ENCODE data around the gene RPRD1A. TPM values are rescaled to one million over a fixed set of nuclear protein-coding genes. Genes with fewer than 3 reads are reported as not detected.

RPRD1A gene
- total RNA-seq, 1 donor from 2014 or later: 52.4 TPM

DNA sequence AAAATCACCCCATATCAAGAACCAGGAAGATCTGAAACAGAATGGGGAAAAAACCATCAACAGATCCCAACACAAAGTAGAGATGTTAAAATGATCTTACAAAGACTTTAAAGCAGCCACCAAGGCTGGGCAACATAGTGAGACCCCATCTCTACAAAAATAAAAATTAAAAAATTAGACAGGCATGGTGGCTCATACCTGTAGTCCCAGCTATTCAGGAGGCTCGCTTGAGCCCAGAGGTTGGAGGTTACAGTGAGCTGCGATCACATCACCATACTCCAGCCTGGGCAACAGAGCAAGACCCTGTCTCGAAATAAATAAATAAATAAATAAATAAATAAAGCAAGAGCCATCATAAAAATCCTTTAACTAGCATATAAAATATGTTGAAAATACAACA, 20.5 kb downstream of the RPRD1A start:
- Mint-ChIP-seq H3K4me3 (no peak overlapping the region), H3K4me1 (ENCODE audit: unreplicated experiment) (no peaks in the 10 kb centered on the region)
- TF ChIP-seq, protein P1, sequence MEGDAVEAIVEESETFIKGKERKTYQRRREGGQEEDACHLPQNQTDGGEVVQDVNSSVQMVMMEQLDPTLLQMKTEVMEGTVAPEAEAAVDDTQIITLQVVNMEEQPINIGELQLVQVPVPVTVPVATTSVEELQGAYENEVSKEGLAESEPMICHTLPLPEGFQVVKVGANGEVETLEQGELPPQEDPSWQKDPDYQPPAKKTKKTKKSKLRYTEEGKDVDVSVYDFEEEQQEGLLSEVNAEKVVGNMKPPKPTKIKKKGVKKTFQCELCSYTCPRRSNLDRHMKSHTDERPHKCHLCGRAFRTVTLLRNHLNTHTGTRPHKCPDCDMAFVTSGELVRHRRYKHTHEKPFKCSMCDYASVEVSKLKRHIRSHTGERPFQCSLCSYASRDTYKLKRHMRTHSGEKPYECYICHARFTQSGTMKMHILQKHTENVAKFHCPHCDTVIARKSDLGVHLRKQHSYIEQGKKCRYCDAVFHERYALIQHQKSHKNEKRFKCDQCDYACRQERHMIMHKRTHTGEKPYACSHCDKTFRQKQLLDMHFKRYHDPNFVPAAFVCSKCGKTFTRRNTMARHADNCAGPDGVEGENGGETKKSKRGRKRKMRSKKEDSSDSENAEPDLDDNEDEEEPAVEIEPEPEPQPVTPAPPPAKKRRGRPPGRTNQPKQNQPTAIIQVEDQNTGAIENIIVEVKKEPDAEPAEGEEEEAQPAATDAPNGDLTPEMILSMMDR (conservative IDR thresholded peaks at IDR 0.05): no peak

DNA sequence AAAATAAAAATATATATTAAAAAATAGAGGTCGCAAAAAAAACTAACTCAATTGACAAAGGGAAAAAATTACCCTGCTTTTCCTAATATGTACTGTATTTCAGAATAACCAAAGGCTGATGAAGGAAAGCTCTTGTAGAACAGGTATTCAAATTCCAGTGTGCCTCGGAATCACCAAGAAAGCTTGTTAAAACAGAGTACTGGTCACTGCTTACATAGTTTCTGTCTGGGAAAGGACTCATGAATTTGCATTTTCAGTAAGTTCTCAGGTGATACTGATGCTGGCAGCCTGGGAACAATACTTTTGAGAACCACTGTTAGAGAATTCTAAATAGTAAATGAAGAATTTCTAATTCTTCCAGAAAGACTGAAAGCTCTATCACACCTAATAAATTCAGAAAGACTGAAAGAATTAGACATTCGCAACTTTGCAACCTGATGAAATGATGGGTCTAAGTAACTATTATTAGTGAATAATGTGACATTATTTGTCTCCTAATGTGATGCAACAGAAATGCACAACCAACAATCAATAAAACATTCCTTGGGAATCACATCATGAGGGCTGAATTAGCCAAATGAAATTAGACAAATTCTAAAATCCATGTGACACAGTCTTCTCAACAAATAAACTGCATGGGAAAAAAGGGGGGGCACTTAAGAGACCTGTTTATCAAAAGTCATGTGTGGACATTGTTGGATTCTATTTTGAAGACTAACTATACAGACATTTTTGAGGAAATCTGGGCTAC, 21.9 kb downstream of the RPRD1A start:
- no peaks in the 10 kb centered on the region for H3K27me3 Mint-ChIP-seq
- no peaks in the 10 kb centered on the region for H3K9me3 Mint-ChIP-seq
- TF ChIP-seq, protein P1 (conservative IDR thresholded peaks at IDR 0.05): no peak
- peaks cover 21% of the 10 kb centered on the region for H3K36me3 Mint-ChIP-seq
- DNase-seq (ENCODE audit: extremely low spot score, unreplicated experiment): no peak
- no peaks in the 10 kb centered on the region for H3K4me1 Mint-ChIP-seq (ENCODE audit: unreplicated experiment)
- H3K4me3 Mint-ChIP-seq: no peak overlapping the region
- no peak overlapping the region for H3K27ac Mint-ChIP-seq

More for the DNA sequence above, 20.5 kb downstream of the RPRD1A start:
- H3K27ac Mint-ChIP-seq: no peak overlapping the region
- H3K36me3 Mint-ChIP-seq: peaks cover 20% of the 10 kb centered on the region
- no peaks in the 10 kb centered on the region for H3K27me3 Mint-ChIP-seq
- H3K9me3 Mint-ChIP-seq: peaks cover 5% of the 10 kb centered on the region
- no peak for DNase-seq (ENCODE audit: extremely low spot score, unreplicated experiment)

DNA sequence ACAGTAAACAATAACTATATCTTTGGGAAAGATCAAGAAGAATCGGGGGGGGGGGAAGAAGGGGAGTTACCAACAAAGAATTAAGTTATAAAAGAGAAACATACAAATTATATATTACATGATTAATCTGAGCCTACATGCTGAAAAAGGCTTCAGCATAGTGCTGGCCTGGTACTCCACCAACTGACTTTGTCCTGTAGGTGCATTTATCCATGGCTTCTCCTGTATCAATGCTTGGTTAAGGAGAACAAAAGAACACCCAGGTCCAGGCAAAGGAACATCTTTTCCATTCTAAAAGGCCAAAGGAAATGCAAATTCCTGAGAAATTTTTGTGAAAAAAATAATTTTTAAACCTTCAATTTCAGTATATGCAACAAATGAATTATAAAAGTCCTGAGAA, 24.2 kb downstream of the RPRD1A start:
- no peak for DNase-seq (ENCODE audit: extremely low spot score, unreplicated experiment)
- TF ChIP-seq, protein P1 (conservative IDR thresholded peaks at IDR 0.05): no peak
- H3K9me3 Mint-ChIP-seq: peaks cover 3% of the 10 kb centered on the region

DNA sequence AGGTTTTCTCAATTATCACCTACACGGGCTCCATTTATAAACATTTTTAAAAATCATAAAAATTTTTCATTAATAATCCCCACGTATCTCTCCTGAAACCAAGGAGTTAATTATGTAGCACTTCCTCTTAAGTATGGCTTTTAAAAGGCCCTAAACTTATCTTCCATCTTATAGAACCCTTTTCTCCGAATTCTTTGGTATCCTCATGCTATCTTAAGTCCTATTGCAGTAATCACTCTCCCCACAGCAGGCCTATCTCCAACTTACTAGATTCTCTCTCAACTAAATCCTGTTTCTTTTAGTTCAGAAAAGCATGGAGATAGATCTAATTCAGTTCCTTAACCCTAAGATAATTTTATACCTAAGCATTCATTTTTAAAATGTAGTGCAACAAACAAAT, 26.2 kb downstream of the RPRD1A start:
- Mint-ChIP-seq H3K4me3 (no peak overlapping the region), H3K36me3 (peaks cover 31% of the 10 kb centered on the region), H3K9me3 (peaks cover 9% of the 10 kb centered on the region), H3K27ac (no peak overlapping the region), H3K4me1 (ENCODE audit: unreplicated experiment) (no peaks in the 10 kb centered on the region), H3K27me3 (no peaks in the 10 kb centered on the region)
- DNase-seq (ENCODE audit: extremely low spot score, unreplicated experiment): no peak
- TF ChIP-seq, protein P1 (conservative IDR thresholded peaks at IDR 0.05): no peak

More for the DNA sequence above, 24.2 kb downstream of the RPRD1A start:
- no peaks in the 10 kb centered on the region for H3K27me3 Mint-ChIP-seq
- H3K27ac Mint-ChIP-seq: no peak overlapping the region
- H3K36me3 Mint-ChIP-seq: peaks cover 28% of the 10 kb centered on the region
- no peak overlapping the region for H3K4me3 Mint-ChIP-seq
- H3K4me1 Mint-ChIP-seq (ENCODE audit: unreplicated experiment): no peaks in the 10 kb centered on the region

DNA sequence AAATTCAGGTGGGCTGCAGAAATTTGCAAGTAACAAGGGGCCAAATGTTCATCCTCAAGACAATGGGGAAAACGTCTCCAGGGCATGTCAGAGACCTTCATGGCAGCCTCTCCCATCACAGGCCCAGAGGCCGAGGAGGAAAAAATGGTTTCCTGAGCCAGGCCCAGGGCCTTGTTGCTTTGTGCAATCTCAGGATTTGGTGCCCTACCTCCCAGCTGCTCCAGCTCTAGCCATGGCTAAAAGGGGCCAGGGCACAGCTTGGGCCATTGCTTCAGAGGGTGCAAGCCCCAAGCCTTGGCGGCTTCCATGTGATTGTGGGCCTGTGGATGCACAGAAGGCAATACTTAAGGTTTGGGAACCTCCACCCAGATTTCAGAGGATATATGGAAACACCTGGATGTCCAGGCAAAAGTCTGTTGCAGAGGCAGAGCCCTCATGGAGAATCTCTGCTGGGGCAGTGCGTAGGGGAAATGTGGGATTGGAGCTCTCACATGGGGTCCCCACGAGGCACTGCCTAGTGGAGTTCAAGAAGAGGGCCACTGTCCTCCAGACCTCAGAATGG, 29.2 kb downstream of the RPRD1A start:
- TF ChIP-seq, protein P1 (conservative IDR thresholded peaks at IDR 0.05): no peak
- Mint-ChIP-seq H3K27ac (no peak overlapping the region), H3K9me3 (peaks cover 9% of the 10 kb centered on the region), H3K4me1 (ENCODE audit: unreplicated experiment) (peaks cover 9% of the 10 kb centered on the region), H3K4me3 (no peak overlapping the region), H3K36me3 (peaks cover 31% of the 10 kb centered on the region), H3K27me3 (no peaks in the 10 kb centered on the region)
- no peak for DNase-seq (ENCODE audit: extremely low spot score, unreplicated experiment)
